ENCODE results near the gene HFE.

- TF ChIP-seq ZNF384 (IDR thresholded peaks at IDR 0.05) (no peak), FOXM1 (IDR thresholded peaks at IDR 0.05; ENCODE audit: borderline replicate concordance) (no peak), ARNT (IDR thresholded peaks at IDR 0.05) (no peak), LEF1 (IDR thresholded peaks at IDR 0.05; ENCODE audit: borderline replicate concordance) (no peak), L3MBTL2 (conservative IDR thresholded peaks at IDR 0.05) (no peak), BHLHE40 (IDR thresholded peaks at IDR 0.05; ENCODE audit: borderline replicate concordance) (no peak), NFRKB (IDR thresholded peaks at IDR 0.05) (no peak), FOXA1 (IDR thresholded peaks at IDR 0.05) (no peak), SP1 (IDR thresholded peaks at IDR 0.05) (no peak), SUZ12 (IDR thresholded peaks at IDR 0.05) (no peak)
Observed at GRCh38 chr6:26141378-26141904, 54.2 kb downstream of the HFE start.
